Fibroblast of lung (primary cell): ENCODE results near the gene RNF148. TPM values are rescaled to one million over a fixed set of nuclear protein-coding genes. Genes with fewer than 3 reads are reported as not detected.

Source experiments
- DNase-seq, 2 donors: peaks; one replicate each; pipeline versions ENCODE4 v3.0.0 to v3.0.0-alpha.2; 2010; ENCODE audit warnings: low read depth in 2 of 2
- H2AFZ ChIP-seq: 2 replicates; pipeline ENCODE4 v1.5.1; 2012; ENCODE audit warnings: low read length, control low read depth, inconsistent platforms
- H3K27ac ChIP-seq: 2 replicates; pipeline ENCODE4 v1.5.1; 2011; ENCODE audit warnings: low read length, control low read depth; ENCODE audit not compliant: insufficient read depth
- H3K27me3 ChIP-seq: 2 replicates; pipeline ENCODE4 v1.5.1; 2011; ENCODE audit warnings: mild to moderate bottlenecking, low read length; ENCODE audit not compliant: control insufficient read depth, insufficient read depth
- H3K36me3 ChIP-seq: 2 replicates; pipeline ENCODE4 v1.5.1; 2011; ENCODE audit warnings: low read length; ENCODE audit not compliant: control insufficient read depth, insufficient read depth
- H3K4me1 ChIP-seq: 2 replicates; pipeline ENCODE4 v1.5.1; 2011; ENCODE audit warnings: low read length; ENCODE audit not compliant: control insufficient read depth, insufficient read depth; ENCODE audit errors: extremely low read depth
- H3K4me2 ChIP-seq: 2 replicates; pipeline ENCODE4 v1.5.1; 2011; ENCODE audit warnings: low read length, control low read depth; ENCODE audit not compliant: insufficient read depth; ENCODE audit errors: extremely low read depth
- H3K4me3 ChIP-seq, 4 experiments: fragments of 200-600 bp in 1 of 4; sonication (generic) in 1 of 4; replicated peaks in 1 of 4; 2 replicates each; pipeline ENCODE4 v1.5.1; 2011 to 2016; ENCODE audit warnings: low read length in 4 of 4, low read depth in 3 of 4, mild to moderate bottlenecking in 3 of 4, control low read depth in 2 of 4, inconsistent platforms in 1 of 4, mixed read lengths in 1 of 4; ENCODE audit not compliant: insufficient read depth in 1 of 4; ENCODE audit errors: control extremely low read depth in 1 of 4
- H3K79me2 ChIP-seq: 2 replicates; pipeline ENCODE4 v1.5.1; 2012; ENCODE audit warnings: mild to moderate bottlenecking, low read length, inconsistent platforms; ENCODE audit not compliant: control insufficient read depth, insufficient read depth
- H3K9ac ChIP-seq: 2 replicates; pipeline ENCODE4 v1.5.1; 2011; ENCODE audit warnings: mild to moderate bottlenecking, low read length, control low read depth; ENCODE audit not compliant: insufficient read depth
- H3K9me3 ChIP-seq: 2 replicates; pipeline ENCODE4 v1.5.1; 2012; ENCODE audit warnings: low read depth, low read length; ENCODE audit not compliant: control insufficient read depth, insufficient read depth
- H4K20me1 ChIP-seq: 2 replicates; pipeline ENCODE4 v1.5.1; 2011; ENCODE audit warnings: low read length; ENCODE audit not compliant: control insufficient read depth, insufficient read depth; ENCODE audit errors: extremely low read depth
- EZH2 ChIP-seq: IDR thresholded peaks from 2 replicates; pipeline ENCODE4 v1.5.1; 2012; ENCODE audit warnings: low read length, control low read depth, mild to moderate bottlenecking; ENCODE audit errors: missing control alignments
- polyA plus RNA-seq, 2 donors: library from polyadenylated mRNA; depleted of rRNA in 1 of 2; stranded (reverse) in 1 of 2; unstranded in 1 of 2; fragments of >200 nt; gene quantifications; 2 replicates each; pipeline ENCODE4 v1.2.1, GENCODE V29; 2011 to 2012; ENCODE audit warnings: missing spikeins in 1 of 2
- total RNA-seq: library from RNA; depleted of rRNA; stranded (reverse); fragments of >200 nt; gene quantifications from 2 replicates; pipeline ENCODE4 v1.2.1, GENCODE V29; 2014
- TF ChIP-seq, protein P1 (sequence below), 2 donors: IDR thresholded peaks in 1 of 2; conservative IDR thresholded peaks in 1 of 2; 1 replicate in 1 of 2; 2 replicates in 1 of 2; pipeline ENCODE4 v1.5.1; 2011 to 2012; ENCODE audit warnings: low read length in 2 of 2, control low read depth in 1 of 2, inconsistent platforms in 1 of 2, low read depth in 1 of 2, mild to moderate bottlenecking in 1 of 2

RNF148 gene
- total and polyA plus RNA-seq, 2 donors (not counting 1 experiment from before 2014, with no cell fraction given): 0.09 to 0.83 TPM

DNA sequence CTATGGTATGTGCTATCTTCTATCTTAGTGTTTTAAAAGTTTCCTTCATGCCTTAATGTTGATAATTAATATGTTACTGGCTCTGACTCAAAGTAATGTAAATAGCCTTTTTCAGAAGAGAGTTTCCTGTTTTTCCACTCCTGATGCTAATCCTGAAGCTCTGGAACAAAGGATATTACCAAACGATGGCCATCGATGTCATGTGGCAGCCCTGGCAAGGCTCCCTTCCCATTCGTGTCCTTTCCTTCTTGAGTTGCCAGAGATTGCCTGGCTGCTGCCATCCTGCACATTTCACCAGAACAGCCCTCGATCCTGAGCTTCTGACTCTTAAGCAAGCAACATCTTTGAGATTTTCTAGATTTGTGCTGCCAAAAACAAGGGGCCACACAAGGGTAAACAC, 49.8 kb downstream of the RNF148 start:
- Histone ChIP-seq H3K9me3 (no peaks in the 10 kb centered on the region), H3K79me2 (no peaks in the 10 kb centered on the region), H3K27me3 (no peaks in the 10 kb centered on the region), H3K36me3 (no peaks in the 10 kb centered on the region), H4K20me1 (no peaks in the 10 kb centered on the region), H3K4me2 (no peak overlapping the region), H3K9ac (no peak overlapping the region), H3K4me1 (no peaks in the 10 kb centered on the region), H3K27ac (no peak overlapping the region), H2AFZ (no peak overlapping the region), H3K4me3 (no peak overlapping the region)
- DNase-seq: no peak
- TF ChIP-seq, protein P1, sequence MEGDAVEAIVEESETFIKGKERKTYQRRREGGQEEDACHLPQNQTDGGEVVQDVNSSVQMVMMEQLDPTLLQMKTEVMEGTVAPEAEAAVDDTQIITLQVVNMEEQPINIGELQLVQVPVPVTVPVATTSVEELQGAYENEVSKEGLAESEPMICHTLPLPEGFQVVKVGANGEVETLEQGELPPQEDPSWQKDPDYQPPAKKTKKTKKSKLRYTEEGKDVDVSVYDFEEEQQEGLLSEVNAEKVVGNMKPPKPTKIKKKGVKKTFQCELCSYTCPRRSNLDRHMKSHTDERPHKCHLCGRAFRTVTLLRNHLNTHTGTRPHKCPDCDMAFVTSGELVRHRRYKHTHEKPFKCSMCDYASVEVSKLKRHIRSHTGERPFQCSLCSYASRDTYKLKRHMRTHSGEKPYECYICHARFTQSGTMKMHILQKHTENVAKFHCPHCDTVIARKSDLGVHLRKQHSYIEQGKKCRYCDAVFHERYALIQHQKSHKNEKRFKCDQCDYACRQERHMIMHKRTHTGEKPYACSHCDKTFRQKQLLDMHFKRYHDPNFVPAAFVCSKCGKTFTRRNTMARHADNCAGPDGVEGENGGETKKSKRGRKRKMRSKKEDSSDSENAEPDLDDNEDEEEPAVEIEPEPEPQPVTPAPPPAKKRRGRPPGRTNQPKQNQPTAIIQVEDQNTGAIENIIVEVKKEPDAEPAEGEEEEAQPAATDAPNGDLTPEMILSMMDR (conservative IDR thresholded peaks at IDR 0.05 in 1 of 2, IDR thresholded peaks at IDR 0.05 in 1 of 2; ENCODE audit: low read depth in 1 of 2, low read length in 2 of 2): no peak
- no peak for TF ChIP-seq EZH2

Other genes with a start within 250 kb of the RNF148 start
- 0.26 and 0.50 TPM in 2 replicates for gene RNF133, start 3.8 kb downstream of the RNF148 start, total RNA-seq
- 0.07 and 0.10 TPM in 2 replicates for gene RNF133, start 3.8 kb downstream of the RNF148 start, polyA plus RNA-seq
- gene CADPS2, start 183.5 kb upstream of the RNF148 start, total RNA-seq: 32.2 and 40.8 TPM in 2 replicates
- 9.6 and 11.5 TPM in 2 replicates for gene CADPS2, start 183.5 kb upstream of the RNF148 start, polyA plus RNA-seq